Measurements from ENCODE around the gene ANO2. TPM values are rescaled to one million over a fixed set of nuclear protein-coding genes. Genes with fewer than 3 reads are reported as not detected.

Gene ANO2
- total and polyA plus RNA-seq, 7 donors, result 1.3 to 9.3 (median 4.2) TPM

DNA sequence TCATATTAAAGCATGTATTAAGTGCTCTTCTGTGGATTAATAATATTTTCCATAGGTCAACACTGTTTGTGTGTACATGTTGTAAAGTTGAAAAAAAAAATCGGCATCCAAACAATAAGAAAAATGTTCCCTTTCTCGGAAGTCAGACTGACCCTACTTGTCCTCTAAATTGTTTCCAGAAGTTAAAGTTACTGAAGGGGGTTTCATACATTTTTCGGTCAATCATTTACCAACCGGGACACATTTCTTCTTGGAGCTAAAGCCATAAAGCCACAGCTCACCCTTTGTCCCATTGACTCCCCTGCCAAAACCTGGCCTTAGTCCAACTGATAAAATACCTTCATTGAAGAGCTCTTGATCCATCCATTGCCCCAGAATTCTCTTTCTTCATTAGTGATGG, 230.0 kb downstream of the ANO2 start:
- Histone ChIP-seq H3K4me3 (no peak overlapping the region), H3K27ac (no peak overlapping the region), H3K27me3 (ENCODE audit: insufficient read depth in 3 of 3, low read length in 2 of 3) (no peaks in the 10 kb centered on the region), H3K4me1 (no peaks in the 10 kb centered on the region), H3K9me3 (no peaks in the 10 kb centered on the region), H3K36me3 (ENCODE audit: insufficient read depth in 1 of 2, low read depth in 1 of 2) (no peaks in the 10 kb centered on the region)
- no peak for DNase-seq
- intact Hi-C loops (cut with DNase I), result no loop called here
- ATAC-seq, result no peak
- WGBS, 3 donors, result 68 to 75% (median 69%) methylated on average over 4 of the region's 4 CpGs
- TF ChIP-seq, protein P1, sequence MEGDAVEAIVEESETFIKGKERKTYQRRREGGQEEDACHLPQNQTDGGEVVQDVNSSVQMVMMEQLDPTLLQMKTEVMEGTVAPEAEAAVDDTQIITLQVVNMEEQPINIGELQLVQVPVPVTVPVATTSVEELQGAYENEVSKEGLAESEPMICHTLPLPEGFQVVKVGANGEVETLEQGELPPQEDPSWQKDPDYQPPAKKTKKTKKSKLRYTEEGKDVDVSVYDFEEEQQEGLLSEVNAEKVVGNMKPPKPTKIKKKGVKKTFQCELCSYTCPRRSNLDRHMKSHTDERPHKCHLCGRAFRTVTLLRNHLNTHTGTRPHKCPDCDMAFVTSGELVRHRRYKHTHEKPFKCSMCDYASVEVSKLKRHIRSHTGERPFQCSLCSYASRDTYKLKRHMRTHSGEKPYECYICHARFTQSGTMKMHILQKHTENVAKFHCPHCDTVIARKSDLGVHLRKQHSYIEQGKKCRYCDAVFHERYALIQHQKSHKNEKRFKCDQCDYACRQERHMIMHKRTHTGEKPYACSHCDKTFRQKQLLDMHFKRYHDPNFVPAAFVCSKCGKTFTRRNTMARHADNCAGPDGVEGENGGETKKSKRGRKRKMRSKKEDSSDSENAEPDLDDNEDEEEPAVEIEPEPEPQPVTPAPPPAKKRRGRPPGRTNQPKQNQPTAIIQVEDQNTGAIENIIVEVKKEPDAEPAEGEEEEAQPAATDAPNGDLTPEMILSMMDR (IDR thresholded peaks at IDR 0.05), result no peak

DNA sequence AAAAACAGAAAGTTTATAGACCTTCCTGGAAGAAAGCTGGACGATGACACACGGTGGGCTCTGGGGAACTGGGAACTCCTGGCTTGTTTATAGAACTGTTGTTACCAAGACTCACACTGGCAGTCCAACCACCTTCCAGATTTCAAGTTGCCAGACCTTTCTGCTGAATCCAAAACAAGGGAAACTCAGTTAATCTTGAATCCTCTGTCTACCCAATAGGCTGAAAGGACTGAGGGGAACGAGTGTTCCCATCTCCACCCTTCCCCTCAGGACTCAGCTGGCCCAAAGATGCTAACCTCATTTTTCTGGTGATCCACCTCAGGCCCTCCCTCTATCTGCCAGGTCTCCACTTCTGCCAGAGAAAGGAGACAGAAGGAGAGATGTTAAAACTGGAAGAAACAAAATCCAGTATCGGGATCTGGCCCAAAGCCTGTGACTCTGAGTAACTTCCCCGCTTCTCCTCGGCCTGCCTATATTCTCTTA, 231.4 kb downstream of the ANO2 start:
- H3K4me3 ChIP-seq, result no peak overlapping the region
- 36 to 55% (median 40%) methylated on average over 6 of the region's 6 CpGs for WGBS, 3 donors
- TF ChIP-seq, protein P1 (IDR thresholded peaks at IDR 0.05), result no peak
- no peaks in the 10 kb centered on the region for H3K9me3 ChIP-seq
- DNase-seq (peak in 1 of 2 donors; percentile 24), ATAC-seq (peak in 1 of 4 donors; percentile 21)
- no peak overlapping the region for H3K27ac ChIP-seq
- intact Hi-C loops (cut with DNase I), result no loop called here
- no peaks in the 10 kb centered on the region for H3K4me1 ChIP-seq
- no peaks in the 10 kb centered on the region for H3K36me3 ChIP-seq (ENCODE audit: insufficient read depth in 1 of 2, low read depth in 1 of 2)
- H3K27me3 ChIP-seq (ENCODE audit: insufficient read depth in 3 of 3, low read length in 2 of 3), result no peaks in the 10 kb centered on the region

DNA sequence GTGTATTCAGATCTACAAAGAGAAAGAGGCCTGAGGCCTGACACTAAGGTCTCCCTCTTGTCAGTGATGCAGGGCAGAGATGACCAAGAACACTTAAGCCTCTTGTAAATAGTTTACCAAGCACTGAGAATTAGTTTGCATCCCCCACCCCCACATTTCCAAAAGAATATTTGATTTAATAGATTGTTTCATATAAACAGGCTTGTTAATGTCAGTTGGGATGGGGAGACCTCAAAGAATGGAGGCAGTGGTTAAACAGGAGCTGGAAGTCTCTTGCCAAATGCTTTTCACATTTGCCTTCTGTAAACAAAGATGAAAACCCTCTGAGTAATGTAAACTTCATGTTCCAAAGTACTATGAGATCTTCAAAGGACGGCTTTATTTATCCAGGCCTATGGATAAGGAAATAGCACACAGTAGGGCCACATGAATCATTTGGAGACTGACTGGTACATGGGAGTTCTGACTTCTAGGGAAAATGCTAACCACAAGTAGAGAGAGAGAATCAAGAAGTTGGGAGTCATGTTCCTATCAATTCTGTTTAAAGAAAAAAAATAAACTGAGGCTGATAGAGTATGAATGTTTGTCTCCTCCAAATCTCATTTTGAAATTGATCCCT, 234.7 kb downstream of the ANO2 start:
- DNase-seq (no peak), ATAC-seq (no peak)
- Histone ChIP-seq H3K36me3 (ENCODE audit: insufficient read depth in 1 of 2, low read depth in 1 of 2) (no peaks in the 10 kb centered on the region), H3K27me3 (ENCODE audit: insufficient read depth in 3 of 3, low read length in 2 of 3) (no peaks in the 10 kb centered on the region), H3K4me1 (no peaks in the 10 kb centered on the region), H3K27ac (no peak overlapping the region), H3K9me3 (no peaks in the 10 kb centered on the region), H3K4me3 (no peak overlapping the region)
- WGBS, 3 donors, result 96 to 100% (median 100%) methylated on average over 1 of the region's 1 CpG
- intact Hi-C loops (cut with DNase I), result no loop called here
- TF ChIP-seq, protein P1 (IDR thresholded peaks at IDR 0.05), result no peak

GRCh38 chr12:5708371-5708770, 236.7 kb downstream of the ANO2 start:
- H3K4me3 ChIP-seq, result no peak overlapping the region
- H3K4me1 ChIP-seq, result no peaks in the 10 kb centered on the region
- no peak for ATAC-seq
- DNase-seq, result no peak
- TF ChIP-seq, protein P1 (IDR thresholded peaks at IDR 0.05), result no peak
- H3K27ac ChIP-seq, result no peak overlapping the region
- H3K27me3 ChIP-seq (ENCODE audit: insufficient read depth in 3 of 3, low read length in 2 of 3), result no peaks in the 10 kb centered on the region
- intact Hi-C loops (cut with DNase I), result no loop called here
- H3K9me3 ChIP-seq, result no peaks in the 10 kb centered on the region
- H3K36me3 ChIP-seq (ENCODE audit: insufficient read depth in 1 of 2, low read depth in 1 of 2), result no peaks in the 10 kb centered on the region

DNA sequence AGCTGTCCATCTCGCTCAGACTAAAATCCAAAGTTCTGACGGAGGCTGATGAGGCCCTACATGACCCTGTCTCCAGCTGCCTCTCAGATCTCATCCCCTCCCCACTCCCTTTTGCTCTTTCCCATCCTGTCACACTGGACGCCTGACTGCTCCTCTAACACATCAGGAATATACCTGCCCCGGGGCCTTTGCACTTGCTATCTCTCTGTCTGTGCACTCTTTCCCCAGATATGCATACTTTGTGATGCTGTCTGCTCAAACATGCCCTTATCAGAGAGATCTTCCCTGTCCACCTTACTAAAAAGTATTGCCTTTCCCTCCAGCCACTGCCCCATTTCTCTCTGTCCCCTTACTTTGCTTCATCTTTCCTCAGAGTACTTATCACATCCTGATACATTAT, 238.8 kb downstream of the ANO2 start:
- Histone ChIP-seq H3K36me3 (ENCODE audit: insufficient read depth in 1 of 2, low read depth in 1 of 2) (no peaks in the 10 kb centered on the region), H3K9me3 (no peaks in the 10 kb centered on the region), H3K4me3 (no peak overlapping the region), H3K27me3 (ENCODE audit: insufficient read depth in 3 of 3, low read length in 2 of 3) (no peaks in the 10 kb centered on the region), H3K27ac (no peak overlapping the region), H3K4me1 (no peaks in the 10 kb centered on the region)
- ATAC-seq (no peak), DNase-seq (no peak)
- WGBS, 3 donors, result 81 to 86% (median 82%) methylated on average over 4 of the region's 4 CpGs
- TF ChIP-seq, protein P1 (IDR thresholded peaks at IDR 0.05), result no peak
- intact Hi-C loops (cut with DNase I), result no loop called here
